Dendritic cell treated with granulocyte-macrophage colony-stimulating factor and Interleukin-4, amounts not matched to agents 40 ng/mL and 50 ng/mL, for 4 days (primary cell): ENCODE results near the gene TMEM191B.
"Not testable (repeated sequence)": the region's sequence is repeated elsewhere in the genome, so short reads cannot be mapped to it uniquely, and the experiment has no call there.

Source experiments
- H3K27ac Mint-ChIP-seq: one replicate; pipeline ENCODE4 v1.8.0; 2022; ENCODE audit warnings: mild to moderate bottlenecking, mixed read lengths
- H3K27me3 Mint-ChIP-seq: one replicate; pipeline ENCODE4 v1.8.0; 2022; ENCODE audit warnings: mild to moderate bottlenecking, mixed read lengths
- H3K36me3 Mint-ChIP-seq: one replicate; pipeline ENCODE4 v1.8.0; 2022; ENCODE audit warnings: low read depth, mixed read lengths
- H3K4me1 Mint-ChIP-seq: one replicate; pipeline ENCODE4 v1.8.0; 2022; ENCODE audit warnings: low read depth, mixed read lengths
- H3K4me3 Mint-ChIP-seq: one replicate; pipeline ENCODE4 v1.8.0; 2022; ENCODE audit warnings: mild to moderate bottlenecking, moderate library complexity, mixed read lengths
- H3K9me3 Mint-ChIP-seq: one replicate; pipeline ENCODE4 v1.8.0; 2022; ENCODE audit warnings: mixed read lengths
- intact Hi-C: fragments of 100-400 bp; cut with micrococcal nuclease; formaldehyde crosslinking; loops from one replicate; pipeline ENCODE4 v1.15.0; 2022

TMEM191B gene

GRCh38 chr22:18527752-18528596, at the start of gene TMEM191B:
TSS of gene TMEM191B (plus strand) at chr22:18527802. CDS start at chr22:18527981, 179 bp downstream.
- H3K9me3 Mint-ChIP-seq, H3K27me3 Mint-ChIP-seq, H3K4me1 Mint-ChIP-seq, H3K36me3 Mint-ChIP-seq, intact Hi-C loops, H3K4me3 Mint-ChIP-seq, H3K27ac Mint-ChIP-seq: not testable (repeated sequence)

- H3K27ac Mint-ChIP-seq, H3K9me3 Mint-ChIP-seq, intact Hi-C loops, H3K4me3 Mint-ChIP-seq, H3K36me3 Mint-ChIP-seq, H3K27me3 Mint-ChIP-seq, H3K4me1 Mint-ChIP-seq: not testable (repeated sequence)
Observed at GRCh38 chr22:18496227-18496626, 31.4 kb upstream of the TMEM191B start.

DNA sequence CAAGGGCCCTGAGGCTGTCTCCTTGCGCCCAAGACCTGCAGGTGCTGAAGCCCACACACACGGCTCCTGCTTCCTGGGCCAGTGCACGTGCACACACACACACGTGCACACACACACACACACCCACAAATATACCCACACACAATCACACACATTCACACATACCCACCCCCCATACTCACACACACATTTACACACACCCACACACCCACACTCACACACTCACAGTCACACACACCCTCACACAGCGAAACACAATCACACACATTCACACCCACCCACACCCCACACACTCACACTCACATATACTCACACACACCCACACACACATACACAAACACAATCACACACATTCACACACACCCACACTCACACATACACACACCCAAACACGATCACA, 16.3 kb upstream of the TMEM191B start:
- H3K9me3 Mint-ChIP-seq, H3K27me3 Mint-ChIP-seq, H3K4me3 Mint-ChIP-seq, H3K4me1 Mint-ChIP-seq, H3K36me3 Mint-ChIP-seq, intact Hi-C loops, H3K27ac Mint-ChIP-seq: not testable (repeated sequence)

GRCh38 chr22:18512378-18512777, 15.2 kb upstream of the TMEM191B start:
- H3K4me1 Mint-ChIP-seq, intact Hi-C loops, H3K27me3 Mint-ChIP-seq, H3K4me3 Mint-ChIP-seq, H3K27ac Mint-ChIP-seq, H3K9me3 Mint-ChIP-seq, H3K36me3 Mint-ChIP-seq: not testable (repeated sequence)

GRCh38 chr22:18513454-18513853, 14.1 kb upstream of the TMEM191B start:
- intact Hi-C loops, H3K4me1 Mint-ChIP-seq, H3K27me3 Mint-ChIP-seq, H3K4me3 Mint-ChIP-seq, H3K9me3 Mint-ChIP-seq, H3K27ac Mint-ChIP-seq, H3K36me3 Mint-ChIP-seq: not testable (repeated sequence)

DNA sequence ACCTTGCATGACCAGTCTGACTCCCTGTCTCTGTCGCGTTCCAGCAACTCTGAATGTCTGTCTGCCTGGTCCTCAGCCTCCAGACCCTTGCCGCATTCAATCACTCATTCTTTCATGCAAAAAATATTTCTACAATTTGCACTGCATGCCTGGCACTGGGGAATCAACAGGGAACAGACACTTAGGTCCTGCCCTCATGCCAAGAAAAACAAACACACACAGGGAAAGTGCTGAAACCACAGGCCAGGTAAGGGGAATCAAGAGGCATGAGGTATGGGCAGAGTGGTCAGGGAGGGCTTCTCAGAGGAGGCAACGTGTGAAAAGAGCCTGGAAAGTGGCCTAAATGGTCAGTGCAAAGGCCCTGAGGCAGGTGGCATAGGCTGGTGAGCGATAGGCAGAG, 9.5 kb upstream of the TMEM191B start, which contains the start of gene GGTLC3:
Gene GGTLC3 (minus strand): TSS at position 101 of the 400 bp plus-strand sequence. CDS start 264 bp downstream, outside the sequence.
- intact Hi-C loops, H3K4me1 Mint-ChIP-seq, H3K4me3 Mint-ChIP-seq, H3K36me3 Mint-ChIP-seq, H3K9me3 Mint-ChIP-seq, H3K27ac Mint-ChIP-seq, H3K27me3 Mint-ChIP-seq: not testable (repeated sequence)

DNA sequence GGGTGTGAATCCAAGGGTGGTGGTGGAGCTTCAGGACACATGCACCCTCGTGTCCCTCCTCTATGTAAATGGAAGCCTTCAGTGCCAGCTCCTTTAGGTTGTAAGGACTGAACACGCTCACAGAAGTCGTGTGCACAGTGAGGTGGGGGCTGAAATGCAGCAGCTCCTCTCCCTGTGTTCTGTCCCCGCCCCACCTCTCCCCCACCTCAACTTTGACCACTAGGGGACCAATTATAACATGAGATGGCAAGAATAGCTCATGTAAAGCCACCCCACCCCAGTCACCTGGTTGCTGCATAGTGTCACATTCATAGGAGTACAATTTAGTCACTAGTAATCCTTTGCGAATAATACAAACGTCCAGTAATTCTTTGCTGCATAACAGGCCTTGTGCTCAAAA, 4.8 kb upstream of the TMEM191B start:
- H3K9me3 Mint-ChIP-seq, intact Hi-C loops, H3K27ac Mint-ChIP-seq, H3K36me3 Mint-ChIP-seq, H3K4me3 Mint-ChIP-seq, H3K4me1 Mint-ChIP-seq, H3K27me3 Mint-ChIP-seq: not testable (repeated sequence)

DNA sequence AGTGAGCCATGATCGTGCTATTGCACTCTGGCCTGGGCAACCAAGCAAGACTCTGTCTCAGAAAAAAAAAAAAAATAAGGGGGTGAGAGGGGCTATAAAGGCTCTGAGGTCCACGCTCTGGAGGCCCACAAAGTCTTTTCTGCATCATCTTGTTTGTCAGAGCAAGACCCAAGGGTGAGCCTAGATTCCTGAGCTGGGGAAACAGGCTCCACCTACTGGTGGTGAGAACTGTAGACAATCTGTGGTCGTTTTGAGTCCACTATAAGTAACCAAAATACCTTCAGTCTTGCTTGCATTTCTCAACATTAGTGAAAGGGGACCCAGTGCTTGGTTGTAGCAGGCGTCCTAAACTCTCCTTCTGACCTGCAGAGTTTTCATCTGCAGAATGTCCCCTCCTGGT, 4.3 kb upstream of the TMEM191B start:
- H3K27ac Mint-ChIP-seq, H3K9me3 Mint-ChIP-seq, H3K4me1 Mint-ChIP-seq, H3K27me3 Mint-ChIP-seq, H3K4me3 Mint-ChIP-seq, intact Hi-C loops, H3K36me3 Mint-ChIP-seq: not testable (repeated sequence)

DNA sequence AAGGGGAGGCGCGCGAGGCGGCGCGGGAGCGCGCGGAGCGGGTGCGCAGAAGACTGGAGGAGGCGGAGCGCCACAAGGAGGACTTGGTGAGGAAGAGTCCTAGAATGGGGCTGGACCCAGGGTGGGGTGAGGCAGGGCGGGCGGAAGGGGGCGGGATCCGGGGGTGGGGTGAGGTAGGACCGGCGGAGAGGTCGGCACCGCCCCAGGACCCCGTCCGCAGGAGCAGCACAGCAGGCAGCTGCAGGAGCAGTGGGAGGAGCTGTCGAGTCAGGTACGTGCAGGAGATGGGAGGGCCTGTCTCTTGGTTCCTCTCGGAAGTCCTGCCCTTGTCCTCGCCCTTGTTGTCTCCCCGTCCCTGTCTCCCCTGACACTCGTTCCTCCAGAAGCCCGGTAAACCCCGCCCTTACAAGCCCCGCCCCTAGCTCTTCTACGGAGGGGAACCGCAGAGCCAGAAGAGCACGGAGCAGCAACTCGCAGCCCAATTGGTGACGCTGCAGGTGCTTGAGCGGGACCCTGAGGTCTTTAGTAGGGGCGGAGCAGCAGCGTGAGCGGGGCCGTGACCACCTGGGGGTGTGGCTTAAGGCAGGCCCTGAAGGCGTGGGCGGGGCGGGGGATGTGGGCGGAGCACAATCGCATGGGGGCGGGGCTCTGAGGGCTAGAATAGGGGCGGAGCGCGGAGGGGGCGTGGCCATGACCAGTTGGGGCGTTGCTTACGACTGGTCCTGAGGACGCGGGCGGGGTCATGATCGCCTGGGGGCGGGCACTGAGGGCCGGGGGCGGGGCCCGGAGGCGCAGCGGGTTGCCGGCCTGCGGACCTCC, 1.2 kb downstream of the TMEM191B start:
- not testable (repeated sequence) for H3K4me3 Mint-ChIP-seq, H3K27ac Mint-ChIP-seq

DNA sequence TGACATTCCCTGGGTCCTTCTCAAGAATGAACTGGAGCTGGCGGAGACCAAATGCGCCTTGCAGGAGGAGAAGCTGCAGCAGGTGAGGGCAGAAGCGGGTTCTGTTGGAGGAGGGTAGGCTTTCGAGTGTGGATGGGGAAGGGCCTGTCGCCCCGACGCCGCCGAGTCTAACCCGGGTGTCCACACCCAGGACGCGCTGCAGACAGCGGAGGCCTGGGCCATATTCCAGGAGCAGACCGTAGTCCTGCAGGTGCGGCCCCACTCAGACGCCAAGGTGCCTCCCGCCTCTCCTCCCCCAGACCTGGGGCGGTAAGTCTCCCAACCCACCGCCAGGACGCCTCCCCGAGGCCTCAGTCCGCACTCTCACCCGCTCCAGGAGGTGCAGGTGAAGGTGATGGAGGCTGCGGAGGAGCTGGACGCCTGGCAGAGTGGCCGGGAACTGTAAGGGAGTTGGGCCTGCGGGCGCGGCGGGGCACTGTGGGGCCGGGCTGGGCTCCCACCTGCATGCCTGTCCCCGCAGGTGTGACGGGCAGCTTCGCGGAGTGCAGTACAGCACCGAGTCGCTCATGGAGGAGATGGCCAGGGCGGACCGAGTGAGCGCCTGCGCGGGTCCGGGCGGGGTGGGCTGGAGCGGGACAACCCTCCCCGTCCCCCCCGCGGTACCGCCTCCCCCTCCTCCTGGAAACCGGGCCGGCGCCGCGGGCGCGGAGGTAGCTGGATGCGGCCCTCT, 2.0 kb downstream of the TMEM191B start:
- H3K9me3 Mint-ChIP-seq, H3K27me3 Mint-ChIP-seq, H3K4me1 Mint-ChIP-seq, H3K36me3 Mint-ChIP-seq, H3K4me3 Mint-ChIP-seq, H3K27ac Mint-ChIP-seq, intact Hi-C loops: not testable (repeated sequence)

More for the DNA sequence above, 1.2 kb downstream of the TMEM191B start:
- H3K27me3 Mint-ChIP-seq, H3K4me1 Mint-ChIP-seq, intact Hi-C loops, H3K36me3 Mint-ChIP-seq, H3K9me3 Mint-ChIP-seq: not testable (repeated sequence)

DNA sequence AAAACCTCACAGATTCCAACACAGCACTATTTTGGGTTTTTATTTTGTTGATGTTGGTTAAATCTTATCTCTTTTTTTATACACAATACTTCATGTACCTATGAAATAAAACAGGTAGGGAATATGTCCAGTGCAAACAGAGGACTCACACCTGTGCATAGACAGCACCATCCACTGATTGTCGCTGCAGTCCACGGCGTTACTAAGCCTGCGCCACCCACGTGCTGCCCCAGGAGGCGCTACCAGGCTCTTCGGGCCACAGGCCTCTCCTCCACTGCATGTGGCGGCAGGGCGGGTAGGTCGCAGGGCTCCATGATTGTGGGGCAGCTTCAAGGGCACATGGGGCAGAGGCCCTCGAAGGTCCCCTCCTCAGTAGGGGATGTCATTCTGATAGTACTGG, 6.0 kb downstream of the TMEM191B start:
- H3K27me3 Mint-ChIP-seq, H3K27ac Mint-ChIP-seq, H3K36me3 Mint-ChIP-seq, H3K4me3 Mint-ChIP-seq, H3K9me3 Mint-ChIP-seq, intact Hi-C loops, H3K4me1 Mint-ChIP-seq: not testable (repeated sequence)

GRCh38 chr22:18534315-18534714, 6.7 kb downstream of the TMEM191B start:
- H3K27ac Mint-ChIP-seq, H3K4me3 Mint-ChIP-seq, H3K36me3 Mint-ChIP-seq, intact Hi-C loops, H3K4me1 Mint-ChIP-seq, H3K27me3 Mint-ChIP-seq, H3K9me3 Mint-ChIP-seq: not testable (repeated sequence)

DNA sequence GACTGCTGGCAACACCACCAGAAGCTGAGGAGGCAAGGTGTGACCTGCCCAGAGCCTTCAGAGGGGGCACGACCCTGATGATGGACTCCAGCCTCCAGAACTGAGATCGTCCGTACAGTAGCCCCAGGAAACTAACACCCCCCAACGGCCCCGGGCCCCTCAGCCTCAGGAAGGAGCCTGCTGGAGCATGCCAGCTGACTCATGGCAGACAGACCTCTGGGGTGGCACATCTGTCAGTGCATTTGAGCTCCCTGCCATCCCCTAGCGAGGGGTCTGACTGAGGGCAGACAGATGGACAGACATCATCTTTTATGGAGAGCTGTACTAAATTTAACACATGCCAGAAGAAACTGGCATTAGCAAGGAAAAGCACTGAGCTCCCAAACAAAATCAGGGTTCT, 12.4 kb downstream of the TMEM191B start:
- H3K36me3 Mint-ChIP-seq, result peaks cover 11% of the 10 kb centered on the region
- H3K27ac Mint-ChIP-seq, H3K27me3 Mint-ChIP-seq, H3K4me1 Mint-ChIP-seq, intact Hi-C loops, H3K4me3 Mint-ChIP-seq, H3K9me3 Mint-ChIP-seq: not testable (repeated sequence)

- H3K27me3 Mint-ChIP-seq, H3K27ac Mint-ChIP-seq, intact Hi-C loops, H3K4me1 Mint-ChIP-seq, H3K9me3 Mint-ChIP-seq, H3K4me3 Mint-ChIP-seq: not testable (repeated sequence)
- H3K36me3 Mint-ChIP-seq, result peaks cover 11% of the 10 kb centered on the region
Observed at GRCh38 chr22:18543400-18543799, 15.8 kb downstream of the TMEM191B start.
